NCI-H774 (cell line): ENCODE results near the gene CHRNA10.

Experiments
- DNase-seq: peaks from one replicate; lab custom pipeline; 2025; lab: John Stamatoyannopoulos, UW

The CHRNA10 gene

GRCh38 chr11:3631331-3631730 is 39.9 kb downstream of the CHRNA10 start:
- DNase-seq: no peak

GRCh38 chr11:3627291-3627690 is 43.9 kb downstream of the CHRNA10 start:
- no peak for DNase-seq

- DNase-seq: no peak
Measured at GRCh38 chr11:3626250-3626960, 44.8 kb downstream of the CHRNA10 start.

GRCh38 chr11:3623767-3624458 is 47.3 kb downstream of the CHRNA10 start:
- no peak for DNase-seq

GRCh38 chr11:3623121-3623520 is 48.1 kb downstream of the CHRNA10 start:
- DNase-seq: no peak

- DNase-seq: no peak
Measured at GRCh38 chr11:3622521-3622920, 48.7 kb downstream of the CHRNA10 start.

- no peak for DNase-seq
Measured at GRCh38 chr11:3617990-3618389, 53.2 kb downstream of the CHRNA10 start.

GRCh38 chr11:3616721-3617460 is 54.3 kb downstream of the CHRNA10 start:
- DNase-seq: no peak

GRCh38 chr11:3615998-3616397 is 55.2 kb downstream of the CHRNA10 start:
- no peak for DNase-seq
